Osteocyte (in vitro differentiated cells): ENCODE measurements around the gene SPZ1. TPM values are rescaled to one million over a fixed set of nuclear protein-coding genes. Genes with fewer than 3 reads are reported as not detected.
"Not testable (repeated sequence)": the region's sequence is repeated elsewhere in the genome, so short reads cannot be mapped to it uniquely, and the experiment has no call there.

Experiments
- DNase-seq: peaks from one replicate; pipeline ENCODE4 v3.0.0; 2021; ENCODE audit warnings: mixed read lengths; ENCODE audit not compliant: unreplicated experiment; ENCODE audit errors: extremely low spot score
- H3K27ac Mint-ChIP-seq: one replicate; pipeline ENCODE4 v1.8.0; 2021; ENCODE audit warnings: mild to moderate bottlenecking, mixed read lengths; ENCODE audit not compliant: unreplicated experiment
- H3K27me3 Mint-ChIP-seq: one replicate; pipeline ENCODE4 v1.8.0; 2021; ENCODE audit warnings: mixed read lengths; ENCODE audit not compliant: unreplicated experiment
- H3K36me3 Mint-ChIP-seq: one replicate; pipeline ENCODE4 v1.8.0; 2021; ENCODE audit warnings: mixed read lengths; ENCODE audit not compliant: unreplicated experiment
- H3K4me1 Mint-ChIP-seq: one replicate; pipeline ENCODE4 v1.8.0; 2021; ENCODE audit warnings: mixed read lengths; ENCODE audit not compliant: unreplicated experiment
- H3K4me3 Mint-ChIP-seq: one replicate; pipeline ENCODE4 v1.8.0; 2021; ENCODE audit warnings: mild to moderate bottlenecking, moderate library complexity, mixed read lengths; ENCODE audit not compliant: unreplicated experiment
- H3K9me3 Mint-ChIP-seq: one replicate; pipeline ENCODE4 v1.8.0; 2021; ENCODE audit warnings: mixed read lengths; ENCODE audit not compliant: unreplicated experiment
- CTCF ChIP-seq: fragments of 200-600 bp; sonication (generic); IDR thresholded peaks from 2 replicates; pipeline ENCODE4 v1.5.0; 2021; ENCODE audit warnings: antibody characterized with exemption, mild to moderate bottlenecking, moderate library complexity
- total RNA-seq: library from RNA; stranded (reverse); gene quantifications from 2 replicates; pipeline ENCODE4 v1.2.1, GENCODE V29; 2021

Gene SPZ1
- total RNA-seq, 1 donor from 2014 or later, result not detected

GRCh38 chr5:80343067-80343466 lies 23.3 kb downstream of the SPZ1 start:
- no peak for TF ChIP-seq CTCF
- Mint-ChIP-seq H3K36me3 (no peaks in the 10 kb centered on the region), H3K4me3 (no peak overlapping the region), H3K9me3 (no peaks in the 10 kb centered on the region), H3K4me1 (no peaks in the 10 kb centered on the region), H3K27me3 (peaks cover 12% of the 10 kb centered on the region), H3K27ac (no peak overlapping the region)
- DNase-seq, result no peak

- H3K27ac Mint-ChIP-seq, result no peak overlapping the region
- peaks cover 11% of the 10 kb centered on the region for H3K27me3 Mint-ChIP-seq
- H3K9me3 Mint-ChIP-seq, result no peaks in the 10 kb centered on the region
- TF ChIP-seq CTCF, result peak; percentile 39
- DNase-seq, result no peak
- no peaks in the 10 kb centered on the region for H3K4me1 Mint-ChIP-seq
- no peak overlapping the region for H3K4me3 Mint-ChIP-seq
- H3K36me3 Mint-ChIP-seq, result no peaks in the 10 kb centered on the region
Observed at GRCh38 chr5:80346055-80346454, 26.3 kb downstream of the SPZ1 start.

GRCh38 chr5:80348171-80348570 lies 28.4 kb downstream of the SPZ1 start:
- no peaks in the 10 kb centered on the region for H3K36me3 Mint-ChIP-seq
- H3K4me3 Mint-ChIP-seq, result no peak overlapping the region
- H3K27ac Mint-ChIP-seq, result no peak overlapping the region
- DNase-seq, result no peak
- no peaks in the 10 kb centered on the region for H3K9me3 Mint-ChIP-seq
- peaks cover 3% of the 10 kb centered on the region for H3K27me3 Mint-ChIP-seq
- no peak for TF ChIP-seq CTCF
- H3K4me1 Mint-ChIP-seq, result no peaks in the 10 kb centered on the region

GRCh38 chr5:80351019-80351418 lies 31.2 kb downstream of the SPZ1 start:
- H3K9me3 Mint-ChIP-seq, H3K27me3 Mint-ChIP-seq, DNase-seq, H3K4me3 Mint-ChIP-seq, H3K36me3 Mint-ChIP-seq, H3K27ac Mint-ChIP-seq, H3K4me1 Mint-ChIP-seq: not testable (repeated sequence)

- no peak for TF ChIP-seq CTCF
- Mint-ChIP-seq H3K4me3 (no peak overlapping the region), H3K27me3 (peaks cover 7% of the 10 kb centered on the region), H3K27ac (no peak overlapping the region), H3K9me3 (no peaks in the 10 kb centered on the region), H3K36me3 (no peaks in the 10 kb centered on the region), H3K4me1 (peaks cover 2% of the 10 kb centered on the region)
- no peak for DNase-seq
Observed at GRCh38 chr5:80355686-80356085, 35.9 kb downstream of the SPZ1 start.

- Mint-ChIP-seq H3K4me3 (no peak overlapping the region), H3K4me1 (peaks cover 2% of the 10 kb centered on the region), H3K9me3 (no peaks in the 10 kb centered on the region), H3K27me3 (peaks cover 5% of the 10 kb centered on the region), H3K27ac (no peak overlapping the region), H3K36me3 (no peaks in the 10 kb centered on the region)
- TF ChIP-seq CTCF, result no peak
- no peak for DNase-seq
Observed at GRCh38 chr5:80357671-80358070, 37.9 kb downstream of the SPZ1 start.
